T-helper 1 cell (primary cell): ENCODE data around the gene AFMID.
"Not testable (repeated sequence)": the region's sequence is repeated elsewhere in the genome, so short reads cannot be mapped to it uniquely, and the experiment has no call there.

Source experiments
- DNase-seq, 5 donors: peaks; one replicate each; pipeline ENCODE4 v3.0.0-alpha.2; 2012 to 2020

Gene AFMID

GRCh38 chr17:78154903-78155811 is 32.0 kb upstream of the AFMID start:
- DNase-seq, result no peak

- DNase-seq, result no peak
Observed at GRCh38 chr17:78159575-78160158, 27.5 kb upstream of the AFMID start.

GRCh38 chr17:78163881-78164747 is 23.0 kb upstream of the AFMID start:
- no peak for DNase-seq

DNA sequence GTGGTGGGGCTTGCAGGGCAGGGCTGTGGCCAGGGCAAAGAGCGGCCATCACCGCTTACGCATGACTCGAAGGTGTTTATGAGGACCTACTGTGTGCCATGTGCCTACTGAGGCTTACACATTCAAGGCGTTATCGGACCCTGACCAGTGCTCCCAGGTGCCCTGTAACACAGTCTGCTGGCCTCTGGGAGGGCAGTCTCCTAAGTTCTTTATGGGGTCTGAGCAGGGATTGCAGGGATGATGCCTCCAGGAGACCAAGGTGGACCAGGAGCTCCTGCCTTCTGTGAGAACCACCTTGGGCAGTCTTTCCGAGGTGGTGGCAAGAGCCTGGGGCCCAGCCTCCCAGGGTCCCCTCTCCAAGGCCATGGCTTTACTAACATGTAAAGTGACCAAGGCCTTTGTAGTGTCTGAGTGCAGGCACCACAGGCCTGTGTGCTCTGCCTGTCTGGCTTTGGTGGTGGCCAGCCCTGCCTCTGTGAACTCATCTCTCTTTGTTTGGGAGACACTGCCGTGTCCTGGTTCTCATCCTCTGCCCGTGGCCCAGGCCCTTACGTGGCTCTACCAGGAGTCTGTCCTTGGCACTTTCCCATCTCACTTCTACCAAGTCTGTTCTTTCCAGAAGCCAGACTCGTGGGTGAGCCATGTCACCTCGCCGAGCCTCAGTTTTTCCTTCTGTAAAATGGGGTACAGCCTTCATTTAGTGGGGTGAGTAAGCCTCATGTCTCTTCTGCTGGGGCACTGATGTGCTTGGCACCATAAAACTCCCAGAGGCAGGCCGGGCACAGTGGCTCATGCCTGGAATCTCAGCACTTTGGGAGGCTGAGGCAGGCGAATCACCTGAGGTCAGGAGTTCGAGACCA is 22.2 kb upstream of the AFMID start:
- DNase-seq, result no peak

DNA sequence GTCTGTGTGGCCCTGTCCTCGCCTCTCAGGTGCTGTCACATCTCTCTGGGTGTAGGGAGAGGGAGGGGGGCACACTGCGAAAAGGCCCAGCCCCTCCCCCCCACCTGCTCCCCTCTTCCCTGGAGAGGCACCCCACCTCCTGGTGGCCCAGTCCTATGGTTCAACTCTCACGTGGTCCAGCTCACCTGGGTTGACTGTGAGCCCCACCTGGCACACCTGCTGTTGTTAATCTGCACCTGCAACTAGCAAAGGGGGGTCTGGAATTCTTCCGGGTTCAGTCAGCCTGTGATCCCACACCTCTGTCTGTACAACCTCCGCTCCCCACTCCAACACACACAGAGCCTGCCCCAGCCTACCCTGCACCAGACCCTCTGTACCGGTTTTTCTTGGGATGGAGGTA is 20.7 kb upstream of the AFMID start:
- DNase-seq, result no peak

GRCh38 chr17:78168242-78168902 is 18.8 kb upstream of the AFMID start, which contains the start of gene SYNGR2:
Gene SYNGR2 (plus strand): TSS chr17:78168581. CDS start chr17:78168617, 36 bp downstream.
- peak; percentile 70 to 86 (median 79) for DNase-seq

- peak in 4 of 5 donors; percentile 59 to 62 (median 60) for DNase-seq
Observed at GRCh38 chr17:78168903-78169793, 18.0 kb upstream of the AFMID start.

- no peak for DNase-seq
Observed at GRCh38 chr17:78170692-78171590, 16.2 kb upstream of the AFMID start.

DNA sequence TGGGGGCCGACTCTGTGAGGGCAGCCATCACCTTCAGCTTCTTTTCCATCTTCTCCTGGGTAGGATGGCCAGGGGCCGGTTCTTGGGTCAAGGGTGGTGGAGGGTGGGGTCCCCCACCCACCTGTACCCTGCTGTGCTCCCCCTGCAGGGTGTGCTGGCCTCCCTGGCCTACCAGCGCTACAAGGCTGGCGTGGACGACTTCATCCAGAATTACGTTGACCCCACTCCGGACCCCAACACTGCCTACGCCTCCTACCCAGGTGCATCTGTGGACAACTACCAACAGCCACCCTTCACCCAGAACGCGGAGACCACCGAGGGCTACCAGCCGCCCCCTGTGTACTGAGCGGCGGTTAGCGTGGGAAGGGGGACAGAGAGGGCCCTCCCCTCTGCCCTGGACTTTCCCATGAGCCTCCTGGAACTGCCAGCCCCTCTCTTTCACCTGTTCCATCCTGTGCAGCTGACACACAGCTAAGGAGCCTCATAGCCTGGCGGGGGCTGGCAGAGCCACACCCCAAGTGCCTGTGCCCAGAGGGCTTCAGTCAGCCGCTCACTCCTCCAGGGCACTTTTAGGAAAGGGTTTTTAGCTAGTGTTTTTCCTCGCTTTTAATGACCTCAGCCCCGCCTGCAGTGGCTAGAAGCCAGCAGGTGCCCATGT is 15.4 kb upstream of the AFMID start:
- DNase-seq, result not testable (repeated sequence)

DNA sequence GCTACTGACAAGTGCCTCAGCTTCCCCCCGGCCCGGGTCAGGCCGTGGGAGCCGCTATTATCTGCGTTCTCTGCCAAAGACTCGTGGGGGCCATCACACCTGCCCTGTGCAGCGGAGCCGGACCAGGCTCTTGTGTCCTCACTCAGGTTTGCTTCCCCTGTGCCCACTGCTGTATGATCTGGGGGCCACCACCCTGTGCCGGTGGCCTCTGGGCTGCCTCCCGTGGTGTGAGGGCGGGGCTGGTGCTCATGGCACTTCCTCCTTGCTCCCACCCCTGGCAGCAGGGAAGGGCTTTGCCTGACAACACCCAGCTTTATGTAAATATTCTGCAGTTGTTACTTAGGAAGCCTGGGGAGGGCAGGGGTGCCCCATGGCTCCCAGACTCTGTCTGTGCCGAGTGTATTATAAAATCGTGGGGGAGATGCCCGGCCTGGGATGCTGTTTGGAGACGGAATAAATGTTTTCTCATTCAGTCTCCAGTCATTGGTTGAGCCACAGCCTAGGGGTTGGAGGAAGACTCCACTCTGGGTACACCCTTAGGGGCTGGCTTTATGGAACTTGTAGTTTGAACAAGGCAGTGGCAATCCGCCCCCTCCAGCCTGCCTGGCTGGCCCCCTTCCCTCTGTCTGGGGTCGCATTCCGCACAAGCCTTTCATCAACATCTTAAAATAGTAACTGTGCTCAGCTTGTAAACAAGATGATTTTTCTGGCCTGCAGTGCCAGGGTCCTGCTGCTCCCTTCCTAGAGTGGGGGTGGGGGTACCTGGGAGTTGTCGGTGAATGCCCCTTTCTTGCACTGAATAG is 14.7 kb upstream of the AFMID start:
- no peak for DNase-seq

- DNase-seq, result peak in 1 of 5 donors; percentile 76
Observed at GRCh38 chr17:78173097-78173715, 14.0 kb upstream of the AFMID start.

DNA sequence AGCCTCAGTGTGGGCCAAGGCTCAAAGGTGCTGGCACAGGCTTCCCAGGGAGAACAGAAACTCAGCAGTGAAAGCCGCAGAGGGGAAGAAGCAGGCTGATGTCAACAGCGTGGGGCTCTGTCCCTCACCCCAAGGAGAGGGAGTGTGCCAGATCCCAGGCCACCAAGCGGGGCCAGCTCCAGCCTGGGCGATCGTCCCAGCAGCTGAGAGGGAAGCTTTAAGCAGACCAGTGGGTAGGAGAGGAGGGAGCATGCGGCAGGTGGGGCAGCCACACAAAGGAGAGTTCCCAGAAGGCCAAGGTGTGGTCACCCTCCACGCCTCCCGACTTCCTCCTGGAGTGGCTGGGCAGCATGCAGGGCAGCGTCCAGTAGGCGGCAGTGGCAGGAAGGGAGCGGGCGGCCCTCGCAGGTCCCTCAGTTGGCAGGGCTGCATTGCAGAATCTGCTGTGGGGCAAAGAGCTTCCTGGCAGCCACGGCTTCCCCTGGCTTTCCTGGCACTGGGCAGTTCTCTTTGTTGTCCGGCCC is 12.8 kb upstream of the AFMID start:
- DNase-seq, result no peak

DNA sequence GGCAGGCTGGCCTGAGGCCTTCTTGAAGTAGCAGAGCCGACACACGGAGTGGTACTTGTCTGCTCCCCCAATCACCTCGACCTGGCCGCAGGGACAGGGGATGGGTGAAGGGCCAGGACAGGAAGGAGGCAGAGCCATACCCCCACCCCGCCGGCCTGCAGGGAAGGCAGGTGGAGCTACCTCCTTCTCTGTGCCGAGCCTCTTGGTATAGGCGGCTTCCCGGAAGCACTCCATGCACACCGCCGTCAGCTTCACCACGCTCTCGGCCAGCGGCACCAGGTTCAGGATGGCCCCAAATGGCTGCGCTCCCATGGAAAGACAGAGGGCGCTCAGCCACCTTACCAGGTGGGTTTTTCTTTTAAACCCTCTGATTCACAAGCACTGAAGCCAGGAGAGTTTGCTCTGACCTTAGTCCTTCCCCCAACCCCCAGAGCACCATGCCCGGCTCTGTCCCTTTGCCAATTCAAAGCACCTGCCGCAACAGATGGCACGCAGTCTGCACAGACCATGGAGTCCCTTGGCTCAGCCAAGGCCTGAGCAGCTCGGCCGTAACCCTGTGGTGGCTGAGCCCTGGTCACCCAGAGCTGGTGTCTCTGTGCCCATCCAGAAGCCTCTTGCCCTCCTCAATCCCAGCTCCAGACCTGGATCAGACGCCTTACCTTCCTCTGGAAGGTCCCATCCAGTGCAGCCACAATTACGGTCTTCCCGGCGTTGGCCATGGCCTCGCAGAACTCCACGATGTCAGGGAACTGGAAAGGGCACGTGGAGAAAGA is 12.1 kb upstream of the AFMID start:
- DNase-seq, result no peak

DNA sequence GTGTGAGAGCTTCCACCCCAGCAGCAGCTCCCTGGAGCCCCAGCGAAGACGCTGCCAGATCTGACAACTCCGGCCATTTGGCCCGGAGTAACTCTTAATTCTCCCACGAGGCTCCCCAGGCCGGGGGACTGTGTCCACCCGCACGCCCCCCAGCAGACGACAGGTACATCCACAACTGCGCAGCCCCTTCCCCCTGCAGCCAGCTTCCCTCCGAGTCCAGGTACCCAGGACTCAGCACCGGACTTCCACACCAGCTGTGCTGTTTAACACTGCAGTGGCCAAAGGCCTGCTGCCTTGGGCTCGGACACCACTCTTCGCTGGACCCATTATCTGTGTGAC is 11.6 kb upstream of the AFMID start:
- no peak for DNase-seq

DNA sequence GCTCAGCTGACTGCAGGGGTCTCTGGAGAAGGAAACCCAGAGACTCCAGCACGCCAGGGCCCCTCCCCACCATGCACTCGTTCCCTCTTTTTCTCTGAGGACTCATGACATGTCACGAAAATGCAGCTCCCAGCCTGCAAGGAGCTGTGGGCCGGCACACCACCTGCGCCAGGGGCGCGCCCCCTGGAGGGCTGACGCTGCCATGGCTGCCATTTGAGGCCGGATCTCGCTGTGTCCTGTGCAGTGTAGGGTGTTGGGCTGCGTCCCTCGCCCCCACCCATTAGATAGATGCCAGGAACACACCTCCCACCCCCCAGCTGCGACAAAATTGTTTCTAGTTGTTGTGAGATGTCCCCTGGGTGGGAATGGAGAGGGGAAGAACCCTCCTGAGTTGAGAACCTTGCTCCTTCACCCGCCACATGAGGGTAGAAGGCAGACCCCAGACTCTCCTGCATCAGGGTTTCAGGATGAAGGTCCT is 10.6 kb upstream of the AFMID start:
- DNase-seq, result peak; percentile 42 to 75 (median 66)

DNA sequence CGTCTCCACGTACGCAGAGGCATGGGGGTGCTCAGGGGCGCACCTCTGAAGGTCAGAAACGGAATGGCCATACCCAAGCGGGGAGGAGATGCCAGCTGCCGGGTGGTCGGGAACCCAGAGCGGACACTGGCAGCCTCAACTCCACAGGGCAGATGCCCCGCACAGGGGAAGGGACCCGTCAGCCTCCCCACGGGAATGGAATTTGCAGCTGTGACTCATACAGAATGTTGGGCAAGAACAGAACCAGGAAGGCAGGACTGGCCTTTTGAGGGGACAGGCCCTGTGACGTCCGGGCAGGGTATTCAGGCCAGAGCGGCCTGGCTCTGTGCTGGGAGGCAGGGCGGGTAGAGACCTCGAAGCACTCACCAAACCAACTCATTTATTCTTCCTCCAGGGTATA is 7.8 kb upstream of the AFMID start:
- DNase-seq, result no peak
